ENCODE data around the gene NEXMIF.
"Not testable (repeated sequence)": the region's sequence is repeated elsewhere in the genome, so short reads cannot be mapped to it uniquely, and the experiment has no call there.

DNA sequence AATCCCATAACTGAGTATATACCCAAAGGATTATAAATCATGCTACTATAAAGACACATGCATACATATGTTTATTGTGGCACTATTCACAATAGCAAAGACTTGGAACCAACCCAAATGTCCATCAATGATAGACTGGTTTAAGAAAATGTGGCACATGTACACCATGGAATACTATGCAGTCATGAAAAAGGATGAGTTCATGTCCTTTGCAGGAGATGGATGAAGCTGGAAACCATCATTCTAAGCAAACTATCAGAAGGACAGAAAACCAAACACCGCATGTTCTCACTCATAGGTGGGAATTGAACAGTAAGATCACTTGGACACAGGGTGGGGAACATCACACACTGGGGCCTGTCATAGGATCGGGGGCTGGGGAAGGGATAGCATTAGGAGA lies 223.9 kb downstream of the NEXMIF start:
- not testable (repeated sequence) for TF ChIP-seq CTCF, EZH2, EZH2phosphoT487 (IDR thresholded peaks at IDR 0.05)

All from neural progenitor cell (in vitro differentiated cells).